ENCODE results near the gene S1PR2. TPM values are rescaled to one million over a fixed set of nuclear protein-coding genes. Genes with fewer than 3 reads are reported as not detected.
A peak's percentile ranks its signal among the peaks of the same experiment; 100 is the strongest.

The S1PR2 gene
- total RNA-seq, 3 donors from 2014 or later = 1.2 to 8.4 (median 6.5) TPM

- ATAC-seq = peak; percentile 6
- no peaks in the 10 kb centered on the region for H3K36me3 ChIP-seq (ENCODE audit: low read depth)
- TF ChIP-seq, protein P1, sequence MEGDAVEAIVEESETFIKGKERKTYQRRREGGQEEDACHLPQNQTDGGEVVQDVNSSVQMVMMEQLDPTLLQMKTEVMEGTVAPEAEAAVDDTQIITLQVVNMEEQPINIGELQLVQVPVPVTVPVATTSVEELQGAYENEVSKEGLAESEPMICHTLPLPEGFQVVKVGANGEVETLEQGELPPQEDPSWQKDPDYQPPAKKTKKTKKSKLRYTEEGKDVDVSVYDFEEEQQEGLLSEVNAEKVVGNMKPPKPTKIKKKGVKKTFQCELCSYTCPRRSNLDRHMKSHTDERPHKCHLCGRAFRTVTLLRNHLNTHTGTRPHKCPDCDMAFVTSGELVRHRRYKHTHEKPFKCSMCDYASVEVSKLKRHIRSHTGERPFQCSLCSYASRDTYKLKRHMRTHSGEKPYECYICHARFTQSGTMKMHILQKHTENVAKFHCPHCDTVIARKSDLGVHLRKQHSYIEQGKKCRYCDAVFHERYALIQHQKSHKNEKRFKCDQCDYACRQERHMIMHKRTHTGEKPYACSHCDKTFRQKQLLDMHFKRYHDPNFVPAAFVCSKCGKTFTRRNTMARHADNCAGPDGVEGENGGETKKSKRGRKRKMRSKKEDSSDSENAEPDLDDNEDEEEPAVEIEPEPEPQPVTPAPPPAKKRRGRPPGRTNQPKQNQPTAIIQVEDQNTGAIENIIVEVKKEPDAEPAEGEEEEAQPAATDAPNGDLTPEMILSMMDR (IDR thresholded peaks at IDR 0.05) = no peak
- intact Hi-C loops (cut with DNase I, micrococcal nuclease) = no loop called here
- H3K4me1 ChIP-seq (ENCODE audit: low read depth) = peaks cover 20% of the 10 kb centered on the region
- H3K9me3 ChIP-seq = no peaks in the 10 kb centered on the region
- H3K4me3 ChIP-seq = no peak overlapping the region
- DNase-seq = peak in 2 of 3 donors; percentile 41 to 55
Measured at GRCh38 chr19:10271543-10272086, 40.5 kb upstream of the S1PR2 start.

DNA sequence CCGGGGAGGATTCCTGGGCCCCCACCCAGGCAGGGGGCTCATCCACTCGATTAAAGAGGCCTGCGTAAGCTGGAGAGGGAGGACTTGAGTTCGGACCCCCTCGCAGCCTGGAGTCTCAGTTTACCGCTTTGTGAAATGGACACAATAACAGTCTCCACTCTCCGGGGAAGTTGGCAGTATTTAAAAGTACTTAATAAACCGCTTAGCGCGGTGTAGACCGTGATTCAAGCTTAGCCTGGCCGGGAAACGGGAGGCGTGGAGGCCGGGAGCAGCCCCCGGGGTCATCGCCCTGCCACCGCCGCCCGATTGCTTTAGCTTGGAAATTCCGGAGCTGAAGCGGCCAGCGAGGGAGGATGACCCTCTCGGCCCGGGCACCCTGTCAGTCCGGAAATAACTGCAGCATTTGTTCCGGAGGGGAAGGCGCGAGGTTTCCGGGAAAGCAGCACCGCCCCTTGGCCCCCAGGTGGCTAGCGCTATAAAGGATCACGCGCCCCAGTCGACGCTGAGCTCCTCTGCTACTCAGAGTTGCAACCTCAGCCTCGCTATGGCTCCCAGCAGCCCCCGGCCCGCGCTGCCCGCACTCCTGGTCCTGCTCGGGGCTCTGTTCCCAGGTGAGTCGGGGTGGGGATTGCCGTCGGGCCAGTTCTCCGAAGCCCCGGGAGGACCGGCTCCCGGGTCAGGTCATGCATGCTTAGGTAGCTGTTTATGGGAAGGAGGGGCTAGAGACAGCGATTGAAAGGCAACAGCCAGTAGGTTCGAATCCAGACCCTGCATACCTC, 39.7 kb upstream of the S1PR2 start, which contains the start of gene ICAM1:
Gene ICAM1 (plus strand): TSS at position 505 of the 779 bp plus-strand sequence. CDS start 40 bp downstream, at position 545.
- Histone ChIP-seq H3K4me3 (no peak within 1 kb of the TSS), H3K9me3 (no peaks in the 10 kb centered on the region), H3K4me1 (ENCODE audit: low read depth) (peaks cover 20% of the 10 kb centered on the region), H3K36me3 (ENCODE audit: low read depth) (no peaks in the 10 kb centered on the region)
- TF ChIP-seq, protein P1 (IDR thresholded peaks at IDR 0.05) = no peak
- intact Hi-C loops (cut with DNase I, micrococcal nuclease) = no loop called here
- DNase-seq (peak; percentile 76 to 93 (median 83)), ATAC-seq (peak; percentile 75)

GRCh38 chr19:10270180-10270615, 39.1 kb upstream of the S1PR2 start:
- intact Hi-C loops (cut with DNase I, micrococcal nuclease) = no loop called here
- no peak overlapping the region for H3K4me3 ChIP-seq

GRCh38 chr19:10269333-10270179, 38.4 kb upstream of the S1PR2 start:
- H3K36me3 ChIP-seq (ENCODE audit: low read depth) = no peaks in the 10 kb centered on the region
- TF ChIP-seq, protein P1 (IDR thresholded peaks at IDR 0.05) = peak; percentile 83
- peaks cover 15% of the 10 kb centered on the region for H3K4me1 ChIP-seq (ENCODE audit: low read depth)
- peak; percentile 83 for ATAC-seq
- intact Hi-C loops (cut with DNase I, micrococcal nuclease) = loop anchor here (2.0 kb wide), 1 partner anchor 119 kb away; no protein-coding TSS in a partner anchor
- no peaks in the 10 kb centered on the region for H3K9me3 ChIP-seq
- DNase-seq = peak; percentile 91 to 94 (median 92)
- no peak overlapping the region for H3K4me3 ChIP-seq

More at GRCh38 chr19:10270180-10270615, 39.1 kb upstream of the S1PR2 start:
- H3K36me3 ChIP-seq (ENCODE audit: low read depth) = no peaks in the 10 kb centered on the region
- peaks cover 19% of the 10 kb centered on the region for H3K4me1 ChIP-seq (ENCODE audit: low read depth)
- no peaks in the 10 kb centered on the region for H3K9me3 ChIP-seq
- peak; percentile 64 to 93 (median 82) for DNase-seq
- TF ChIP-seq, protein P1 (IDR thresholded peaks at IDR 0.05) = no peak
- peak; percentile 67 for ATAC-seq

- peaks cover 15% of the 10 kb centered on the region for H3K4me1 ChIP-seq (ENCODE audit: low read depth)
- no peaks in the 10 kb centered on the region for H3K9me3 ChIP-seq
- TF ChIP-seq, protein P1 (IDR thresholded peaks at IDR 0.05) = no peak
- H3K36me3 ChIP-seq (ENCODE audit: low read depth) = no peaks in the 10 kb centered on the region
- H3K4me3 ChIP-seq = no peak overlapping the region
- DNase-seq = no peak
- no peak for ATAC-seq
- intact Hi-C loops (cut with DNase I, micrococcal nuclease) = loop anchor here (2.0 kb wide), 1 partner anchor 121 kb away; no protein-coding TSS in a partner anchor
Measured at GRCh38 chr19:10268071-10268470, 36.9 kb upstream of the S1PR2 start.

Measured in mucosa of descending colon (tissue), 3 donors.